GM21367 (cell line): Measurements from ENCODE around the gene MEAK7.

Source experiments
- ATAC-seq: cut with Tn5 transposase; IDR thresholded peaks from one replicate; pipeline ENCODE4 v1.9.1; 2021; ENCODE audit not compliant: unreplicated experiment

The MEAK7 gene

DNA sequence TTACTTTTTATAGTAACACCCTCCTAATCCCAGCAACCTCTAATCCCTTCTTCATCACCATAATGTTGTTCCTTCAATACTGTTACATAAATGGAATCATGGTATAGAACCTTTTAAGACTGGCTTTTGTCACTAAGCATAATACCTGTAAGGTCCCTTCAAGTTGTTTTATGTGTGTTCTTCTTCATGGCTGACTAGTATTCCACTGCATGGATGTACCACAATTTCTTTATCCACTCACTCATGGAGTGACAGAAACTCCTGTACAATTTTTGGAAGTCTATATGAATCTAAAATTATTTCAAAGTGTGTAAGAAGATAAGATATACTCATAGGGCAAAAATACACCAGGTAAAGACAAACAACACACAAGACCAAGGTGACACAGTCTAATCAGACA lies 36.8 kb downstream of the MEAK7 start:
- no peak for ATAC-seq

DNA sequence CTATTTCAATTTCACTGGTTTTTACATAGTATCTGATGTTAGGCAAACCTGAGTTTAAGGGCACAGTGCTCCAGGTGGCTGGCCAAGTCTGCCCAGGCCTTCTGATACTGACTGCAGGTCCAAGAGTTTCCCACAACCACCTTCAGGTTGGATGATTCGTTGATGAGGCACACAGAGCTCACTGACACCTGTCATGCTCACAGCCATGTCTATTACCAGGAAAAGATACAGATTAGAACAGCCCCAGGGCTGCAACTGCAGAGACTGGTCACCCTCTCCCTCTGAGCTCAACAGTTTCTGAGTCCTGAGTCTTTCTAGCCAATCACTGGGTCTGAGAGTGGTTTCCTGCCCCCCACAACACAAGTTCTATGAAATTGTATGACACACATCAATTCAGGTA lies 37.2 kb downstream of the MEAK7 start:
- ATAC-seq = no peak

- ATAC-seq = no peak
Observed at GRCh38 chr16:84466692-84467091, 37.8 kb downstream of the MEAK7 start.

DNA sequence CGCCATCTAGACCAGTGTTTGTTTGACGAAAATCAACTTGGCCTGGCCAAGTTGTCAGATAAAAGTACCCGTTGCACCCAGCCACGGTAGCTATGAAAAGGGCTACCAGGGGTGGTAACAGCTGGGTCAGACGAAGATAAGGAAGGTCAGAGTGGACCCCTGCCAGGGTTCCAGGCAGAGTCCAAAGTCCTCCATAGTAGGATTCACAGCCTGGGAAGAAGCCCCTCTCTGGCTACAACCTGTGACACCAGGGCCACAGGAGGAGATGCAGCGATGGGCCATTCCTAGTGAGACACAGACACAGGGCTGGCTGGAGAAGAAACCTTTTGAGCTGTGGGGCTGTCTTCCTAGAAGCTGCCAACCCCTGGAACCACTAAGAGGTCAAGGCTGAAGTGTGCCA lies 39.3 kb downstream of the MEAK7 start:
- no peak for ATAC-seq

- no peak for ATAC-seq
Observed at GRCh38 chr16:84464116-84464515, 40.3 kb downstream of the MEAK7 start.

GRCh38 chr16:84463221-84463620 lies 41.2 kb downstream of the MEAK7 start:
- no peak for ATAC-seq

GRCh38 chr16:84462296-84463210 lies 41.9 kb downstream of the MEAK7 start:
- ATAC-seq = no peak

- no peak for ATAC-seq
Observed at GRCh38 chr16:84461413-84462295, 42.8 kb downstream of the MEAK7 start.

- ATAC-seq = no peak
Observed at GRCh38 chr16:84461029-84461412, 43.4 kb downstream of the MEAK7 start.

DNA sequence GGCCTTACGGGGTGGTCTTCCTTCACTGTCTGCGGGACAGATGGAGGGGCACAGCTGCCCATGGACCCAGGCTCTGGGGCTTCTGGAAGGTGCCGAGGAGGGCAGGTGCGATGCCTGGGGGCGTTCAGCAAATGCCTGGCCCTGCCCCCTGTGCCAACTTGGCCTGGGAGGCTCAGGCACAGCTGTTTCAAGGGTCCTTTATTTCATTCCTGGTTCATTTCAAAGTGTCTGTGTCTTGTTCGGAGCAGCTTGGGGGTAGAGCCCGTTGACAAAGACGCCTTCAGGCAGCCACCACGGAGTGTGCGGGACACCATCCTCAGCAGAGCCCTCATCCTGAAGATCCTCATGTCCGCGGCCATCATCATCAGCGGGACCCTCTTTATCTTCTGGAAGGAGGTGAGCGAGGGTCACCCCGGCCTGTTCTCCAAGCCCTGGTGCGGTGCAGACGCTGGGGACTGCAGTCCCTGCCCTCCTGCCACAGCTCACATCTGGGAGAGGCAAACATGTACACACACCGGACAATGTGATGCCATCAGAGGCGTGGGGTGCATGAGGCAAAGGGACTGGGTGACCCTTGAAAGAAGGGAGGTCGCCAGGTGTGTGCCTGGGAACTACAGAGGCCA lies 43.9 kb downstream of the MEAK7 start:
- no peak for ATAC-seq

GRCh38 chr16:84459941-84460405 lies 44.5 kb downstream of the MEAK7 start:
- ATAC-seq = no peak

- ATAC-seq = no peak
Observed at GRCh38 chr16:84459533-84459894, 44.9 kb downstream of the MEAK7 start.

DNA sequence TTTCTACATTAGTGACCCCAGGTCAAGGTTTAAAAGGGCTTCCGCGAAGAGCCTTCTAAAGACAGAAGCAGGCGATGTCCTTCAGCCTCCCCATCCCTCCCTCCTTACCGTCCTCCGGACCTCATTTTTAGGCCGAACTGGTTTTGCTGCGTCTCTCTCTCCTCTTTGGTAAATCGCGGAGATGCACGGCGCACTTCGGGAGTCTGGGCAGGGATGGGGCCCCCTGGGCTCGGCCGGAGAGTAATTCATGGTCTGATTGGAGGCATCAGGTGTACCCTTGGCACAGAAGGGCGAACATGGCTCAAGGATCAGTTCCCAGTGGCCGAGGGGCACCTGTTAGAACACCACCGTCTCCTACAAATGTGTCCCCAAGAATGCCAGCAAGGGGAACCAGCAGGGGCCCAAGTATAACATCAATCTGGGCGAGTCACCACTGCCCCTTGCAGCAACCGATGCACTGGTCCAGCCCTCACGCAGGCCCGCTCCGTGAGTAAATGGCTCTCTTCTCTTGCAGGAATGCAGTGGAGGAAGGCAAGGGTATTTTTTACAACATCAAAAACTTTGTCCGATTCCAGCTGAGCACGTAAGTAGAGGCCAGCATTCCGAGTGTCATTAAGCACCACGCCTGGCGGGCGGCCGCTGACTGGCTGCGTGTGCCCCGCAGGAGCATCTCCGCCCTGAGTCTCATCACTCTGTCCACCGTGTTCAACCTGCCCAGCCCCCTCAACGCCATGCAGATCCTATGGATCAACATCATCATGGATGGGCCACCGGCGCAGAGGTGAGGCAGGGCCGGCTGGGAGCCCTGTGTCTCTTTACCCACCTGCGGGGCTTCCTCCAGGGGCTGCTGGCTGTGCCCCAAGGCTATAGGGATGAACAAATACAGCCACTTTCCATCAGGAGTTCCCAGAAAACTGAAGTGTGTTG lies 45.6 kb downstream of the MEAK7 start:
- ATAC-seq = no peak

GRCh38 chr16:84455031-84455430 lies 49.4 kb downstream of the MEAK7 start:
- no peak for ATAC-seq
